HepG2 (cell line): ENCODE results near the gene GJB1. TPM values are rescaled to one million over a fixed set of nuclear protein-coding genes. Genes with fewer than 3 reads are reported as not detected.

Source experiments
- ATAC-seq: fragments of 200-7000 bp; cut with Tn5 transposase; 3 replicates; pipeline ENCODE4 v1.9.1; 2020; ENCODE audit warnings: mild to moderate bottlenecking, moderate library complexity
- BruUV-seq: library from RNA; stranded (reverse); fragments of 400-500 nt; replicated peaks from 2 replicates; lab custom pipeline; 2021; lab: Mats Ljungman, UMichigan
- CTCF ChIA-PET: fragments of 300-600 bp; formaldehyde crosslinking; extraction: SDS; loops from one replicate; lab custom pipeline; 2021; ENCODE audit warnings: low total read pairs, inconsistent platforms, low intra/inter-chr PET ratio; lab: Yijun Ruan, JAX
- POLR2A ChIA-PET: fragments of 350-600 bp; sonication (Branson Sonifier 250); formaldehyde crosslinking; loops from one replicate; lab custom pipeline; 2020; ENCODE audit warnings: antibody characterized with exemption, inconsistent platforms; lab: Yijun Ruan, JAX
- DNase-seq: peaks from one replicate; pipeline ENCODE4 v3.0.0-alpha.2; 2015; ENCODE audit warnings: low spot score
- FAIRE-seq: peaks from 3 replicates; lab custom pipeline; 2011; peaks lifted over from hg19 to GRCh38; lab: Jason Lieb, UNC
- H2AFZ ChIP-seq: one replicate; pipeline ENCODE4 v1.6.1; 2011; ENCODE audit warnings: low read length, inconsistent platforms
- H3K27ac ChIP-seq: fragments of 300-600 bp; 3 replicates; pipeline ENCODE4 v1.8.0; 2011; ENCODE audit warnings: mixed run types, mild to moderate bottlenecking, mixed read lengths, low read length, inconsistent platforms; ENCODE audit not compliant: insufficient read depth; ENCODE audit errors: extremely low read length
- H3K27me3 ChIP-seq, 2 experiments: fragments of 200-600 bp in 1 of 2; 2 replicates in 1 of 2; 3 replicates in 1 of 2; pipeline versions ENCODE4 v1.6.0 to v1.8.0; 2011; ENCODE audit warnings: low read length in 2 of 2, mild to moderate bottlenecking in 2 of 2, moderate library complexity in 2 of 2, inconsistent platforms in 1 of 2; ENCODE audit not compliant: insufficient read depth in 2 of 2, control insufficient read depth in 1 of 2
- H3K36me3 ChIP-seq, 2 experiments: fragments of 200-600 bp in 1 of 2; replicated peaks in 1 of 2; 2 replicates in 1 of 2; 3 replicates in 1 of 2; pipeline versions ENCODE4 v1.5.1 to v1.8.0; 2011; ENCODE audit warnings: low read length in 2 of 2, inconsistent platforms in 1 of 2; ENCODE audit not compliant: insufficient read depth in 2 of 2, control insufficient read depth in 1 of 2
- H3K4me1 ChIP-seq: 2 replicates; pipeline ENCODE4 v1.5.1; 2012; ENCODE audit warnings: low read length, inconsistent platforms; ENCODE audit not compliant: insufficient read depth
- H3K4me2 ChIP-seq: 2 replicates; pipeline ENCODE4 v1.6.0; 2011; ENCODE audit warnings: low read depth, low read length, inconsistent platforms
- H3K4me3 ChIP-seq, 3 experiments: fragments of 200-600 bp in 1 of 3; sonication (generic), shearing (Covaris generic) in 1 of 3; replicated peaks in 1 of 3; 2 replicates each; pipeline ENCODE4 v1.5.1; 2011 to 2016; ENCODE audit warnings: low read length in 3 of 3, inconsistent platforms in 2 of 3, low read depth in 2 of 3, mild to moderate bottlenecking in 2 of 3, control low read depth in 1 of 3, mixed read lengths in 1 of 3; ENCODE audit not compliant: insufficient read depth in 1 of 3
- H3K79me2 ChIP-seq: one replicate; pipeline ENCODE4 v1.6.1; 2011; ENCODE audit warnings: low read length, inconsistent platforms; ENCODE audit not compliant: insufficient read depth
- H3K9ac ChIP-seq: 2 replicates; pipeline ENCODE4 v1.6.0; 2011; ENCODE audit warnings: mild to moderate bottlenecking, low read depth, low read length, inconsistent platforms; ENCODE audit not compliant: insufficient read depth
- H3K9me3 ChIP-seq: 2 replicates; pipeline ENCODE4 v1.5.1; 2012; ENCODE audit warnings: mild to moderate bottlenecking, low read length
- H4K20me1 ChIP-seq: 2 replicates; pipeline ENCODE4 v1.6.0; 2011; ENCODE audit warnings: inconsistent platforms, mild to moderate bottlenecking, low read length, moderate library complexity; ENCODE audit not compliant: insufficient read depth
- HMGXB4 ChIP-seq, 2 experiments: sonication (generic) in 1 of 2; formaldehyde crosslinking in 1 of 2; IDR thresholded peaks; 2 replicates each; pipeline versions ENCODE4 v1.4.0 to v1.6.1; 2018 to 2020; ENCODE audit warnings: missing genetic modification reagents in 2 of 2, borderline replicate concordance in 1 of 2, low read depth in 1 of 2, mild to moderate bottlenecking in 1 of 2, missing biosample characterization in 1 of 2
- SIX1 ChIP-seq: sonication (generic); formaldehyde crosslinking; IDR thresholded peaks from 2 replicates; pipeline ENCODE4 v1.4.0; 2020; ENCODE audit warnings: missing genetic modification reagents, borderline replicate concordance
- TOE1 ChIP-seq: sonication (generic); formaldehyde crosslinking; IDR thresholded peaks from 2 replicates; pipeline ENCODE4 v1.4.0; 2020; ENCODE audit warnings: mild to moderate bottlenecking, missing genetic modification reagents
- ZNF512 ChIP-seq: sonication (generic); formaldehyde crosslinking; IDR thresholded peaks from 2 replicates; pipeline ENCODE4 v1.4.0; 2020; ENCODE audit warnings: mild to moderate bottlenecking, missing genetic modification reagents
- ZNF879 ChIP-seq: sonication (generic); formaldehyde crosslinking; IDR thresholded peaks from 2 replicates; pipeline ENCODE4 v1.8.1; 2023; ENCODE audit warnings: missing genetic modification reagents
- WGBS: methylation state at CpG from one replicate; pipeline ENCODE4 v1.1.6; 2017; ENCODE audit warnings: low lambda C conversion rate; 5-methylcytosine and 5-hydroxymethylcytosine counted together
- in situ Hi-C: cut with HindIII; loops from 2 replicates; pipeline ENCODE4 v1.10.0; 2017; ENCODE audit warnings: low pct_unique_long_range_greater_than_20kb; ENCODE audit not compliant: extremely low pct_ligation_motif_present
- intact Hi-C: fragments of 100-400 bp; cut with micrococcal nuclease; formaldehyde crosslinking; loops from one replicate; pipeline ENCODE4 v1.10.0; 2022; ENCODE audit not compliant: unreplicated experiment
- polyA plus RNA-seq, 8 experiments: library from polyadenylated mRNA; depleted of rRNA in 3 of 8; stranded (reverse) in 7 of 8; unstranded in 1 of 8; fragments of >200 nt; fragmentation: Illumina TruSeq in 4 of 8; extraction: Trizol in 4 of 8; gene quantifications; 2 replicates each; pipeline versions ENCODE4 v1.2.1 to v1.2.3, GENCODE V29; 2011 to 2016; ENCODE audit warnings: low read depth in 4 of 8, missing spikeins in 1 of 8, mixed read lengths in 1 of 8; ENCODE audit not compliant: insufficient read depth in 1 of 8
- total RNA-seq, 5 experiments: library from RNA; depleted of rRNA; stranded (reverse); fragments of >200 nt; fragmentation: Illumina TruSeq; extraction: Trizol; gene quantifications; 2 replicates each; pipeline ENCODE4 v1.2.3, GENCODE V29; 2016; ENCODE audit warnings: low read depth in 1 of 5

GJB1 gene
- total and polyA plus RNA-seq, 2 of the 13 experiments (the other 11 are each of a cell fraction or from before 2014, with no cell fraction given): 111 to 161 TPM

GRCh38 chrX:71239781-71240180 lies 16.8 kb downstream of the GJB1 start:
- ATAC-seq (no peak), DNase-seq (no peak), FAIRE-seq (no peak)
- TF ChIP-seq TOE1 (CRISPR knock-in tag) (no peak), ZNF879 (CRISPR knock-in tag) (no peak), ZNF512 (CRISPR knock-in tag) (no peak), SIX1 (no peak), HMGXB4 (CRISPR knock-in tag; IDR thresholded peaks at IDR 0.05; ENCODE audit: borderline replicate concordance in 1 of 2, low read depth in 1 of 2) (no peak)
- Histone ChIP-seq H3K9ac (no peak overlapping the region), H3K9me3 (no peaks in the 10 kb centered on the region), H4K20me1 (no peaks in the 10 kb centered on the region), H3K4me1 (no peaks in the 10 kb centered on the region; the same call in 1 of the 2 replicates), H3K79me2 (no peaks in the 10 kb centered on the region), H3K4me3 (no peak overlapping the region), H3K36me3 (peaks cover 5 to 25% of the 10 kb centered on the region in 2 experiments; a peak in 4 of 5 replicates), H3K27me3 (no peaks in the 10 kb centered on the region), H2AFZ (no peak overlapping the region), H3K4me2 (no peak overlapping the region), H3K27ac (peak overlapping the region; percentile 33)
- intact Hi-C loops (no loop called here), in situ Hi-C loops (no loop called here)
- WGBS: 100% methylated on average over 3 of the region's 3 CpGs
- ChIA-PET POLR2A (interaction anchor here (0.6 kb wide), 1 partner anchor 13 kb away, joined by 3 read pairs; no protein-coding TSS in a partner anchor), CTCF (no interaction called here)
- BruUV-seq: TSS peak; percentile 47
